Activated CD8-positive, alpha-beta memory T cell treated with anti-CD3 and anti-CD28 coated beads for 24 hours (primary cell): ENCODE data around the gene CCDC3.
A peak's percentile ranks its signal among the peaks of the same experiment; 100 is the strongest.

ENCODE experiments used
- DNase-seq: peaks from one replicate; pipeline ENCODE4 v3.0.0-alpha.2; 2020

CCDC3 gene

GRCh38 chr10:12919574-12919973 lies 81.9 kb downstream of the CCDC3 start:
- DNase-seq = peak; percentile 41

GRCh38 chr10:12916587-12916986 lies 84.9 kb downstream of the CCDC3 start:
- no peak for DNase-seq

GRCh38 chr10:12915637-12916168 lies 85.8 kb downstream of the CCDC3 start:
- DNase-seq = no peak

- no peak for DNase-seq
These were observed 87.4 kb downstream of the CCDC3 start for GRCh38 chr10:12914111-12914510.

- DNase-seq = no peak
These were observed 89.7 kb downstream of the CCDC3 start for GRCh38 chr10:12911795-12912194.

- DNase-seq = no peak
These were observed 90.7 kb downstream of the CCDC3 start for GRCh38 chr10:12910835-12911234.

GRCh38 chr10:12909836-12910185 lies 91.7 kb downstream of the CCDC3 start:
- DNase-seq = no peak

GRCh38 chr10:12909182-12909835 lies 92.2 kb downstream of the CCDC3 start:
- DNase-seq = no peak

GRCh38 chr10:12908773-12909172 lies 92.7 kb downstream of the CCDC3 start:
- DNase-seq = no peak

- DNase-seq = no peak
These were observed 93.9 kb downstream of the CCDC3 start for GRCh38 chr10:12907656-12908055.

- no peak for DNase-seq
These were observed 95.4 kb downstream of the CCDC3 start for GRCh38 chr10:12906051-12906541.

GRCh38 chr10:12905067-12905466 lies 96.4 kb downstream of the CCDC3 start:
- DNase-seq = no peak

GRCh38 chr10:12902851-12903358 lies 98.6 kb downstream of the CCDC3 start:
- no peak for DNase-seq

- DNase-seq = peak; percentile 67
These were observed 99.4 kb downstream of the CCDC3 start for GRCh38 chr10:12902135-12902572.

GRCh38 chr10:12899546-12899945 lies 102.0 kb downstream of the CCDC3 start:
- DNase-seq = no peak

- DNase-seq = no peak
These were observed 103.2 kb downstream of the CCDC3 start for GRCh38 chr10:12898271-12898670.

GRCh38 chr10:12897278-12897677 lies 104.2 kb downstream of the CCDC3 start:
- DNase-seq = no peak

- DNase-seq = no peak
These were observed 105.3 kb downstream of the CCDC3 start for GRCh38 chr10:12896251-12896650.

GRCh38 chr10:12892924-12893323 lies 108.6 kb downstream of the CCDC3 start:
- no peak for DNase-seq

GRCh38 chr10:12890958-12891357 lies 110.6 kb downstream of the CCDC3 start:
- no peak for DNase-seq

- no peak for DNase-seq
These were observed 113.0 kb downstream of the CCDC3 start for GRCh38 chr10:12888470-12888869.

- no peak for DNase-seq
These were observed 113.7 kb downstream of the CCDC3 start for GRCh38 chr10:12887780-12888179.

GRCh38 chr10:12884851-12885250 lies 116.7 kb downstream of the CCDC3 start:
- DNase-seq = no peak

GRCh38 chr10:12880423-12880822 lies 121.1 kb downstream of the CCDC3 start:
- DNase-seq = no peak

- DNase-seq = no peak
These were observed 124.4 kb downstream of the CCDC3 start for GRCh38 chr10:12877150-12877549.
